ENCODE measurements around the gene NLRP8.
"Not testable (repeated sequence)": the region's sequence is repeated elsewhere in the genome, so short reads cannot be mapped to it uniquely, and the experiment has no call there.

The NLRP8 gene

DNA sequence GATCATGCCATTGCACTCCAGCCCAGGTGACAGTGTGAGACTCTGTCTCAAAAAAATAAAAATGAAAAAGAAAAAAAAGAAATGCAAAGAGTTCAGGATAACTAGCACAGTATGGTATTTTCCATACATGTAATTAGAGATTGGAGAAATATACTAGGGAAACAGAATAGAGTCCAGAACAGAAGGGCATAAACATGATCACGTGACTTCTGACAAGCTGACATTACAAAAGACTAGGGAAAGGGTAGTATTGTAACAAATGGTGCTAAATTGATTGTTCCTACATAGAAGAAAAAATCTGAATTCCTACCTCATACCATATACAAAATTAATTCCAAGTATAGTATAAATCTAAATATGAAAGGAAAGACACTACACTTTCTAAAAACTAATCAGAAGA, 37.6 kb downstream of the NLRP8 start:
- no peak for DNase-seq
- H3K4me1 ChIP-seq, result no peaks in the 10 kb centered on the region
- TF ChIP-seq, protein P1, sequence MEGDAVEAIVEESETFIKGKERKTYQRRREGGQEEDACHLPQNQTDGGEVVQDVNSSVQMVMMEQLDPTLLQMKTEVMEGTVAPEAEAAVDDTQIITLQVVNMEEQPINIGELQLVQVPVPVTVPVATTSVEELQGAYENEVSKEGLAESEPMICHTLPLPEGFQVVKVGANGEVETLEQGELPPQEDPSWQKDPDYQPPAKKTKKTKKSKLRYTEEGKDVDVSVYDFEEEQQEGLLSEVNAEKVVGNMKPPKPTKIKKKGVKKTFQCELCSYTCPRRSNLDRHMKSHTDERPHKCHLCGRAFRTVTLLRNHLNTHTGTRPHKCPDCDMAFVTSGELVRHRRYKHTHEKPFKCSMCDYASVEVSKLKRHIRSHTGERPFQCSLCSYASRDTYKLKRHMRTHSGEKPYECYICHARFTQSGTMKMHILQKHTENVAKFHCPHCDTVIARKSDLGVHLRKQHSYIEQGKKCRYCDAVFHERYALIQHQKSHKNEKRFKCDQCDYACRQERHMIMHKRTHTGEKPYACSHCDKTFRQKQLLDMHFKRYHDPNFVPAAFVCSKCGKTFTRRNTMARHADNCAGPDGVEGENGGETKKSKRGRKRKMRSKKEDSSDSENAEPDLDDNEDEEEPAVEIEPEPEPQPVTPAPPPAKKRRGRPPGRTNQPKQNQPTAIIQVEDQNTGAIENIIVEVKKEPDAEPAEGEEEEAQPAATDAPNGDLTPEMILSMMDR (IDR thresholded peaks at IDR 0.05; ENCODE audit: low read depth, low read length), result no peak
- no peaks in the 10 kb centered on the region for H3K9me3 ChIP-seq
- no peak overlapping the region for H3K4me3 ChIP-seq (ENCODE audit: low read depth, low read length)
- H3K36me3 ChIP-seq, result no peaks in the 10 kb centered on the region
- no peaks in the 10 kb centered on the region for H3K27me3 ChIP-seq

DNA sequence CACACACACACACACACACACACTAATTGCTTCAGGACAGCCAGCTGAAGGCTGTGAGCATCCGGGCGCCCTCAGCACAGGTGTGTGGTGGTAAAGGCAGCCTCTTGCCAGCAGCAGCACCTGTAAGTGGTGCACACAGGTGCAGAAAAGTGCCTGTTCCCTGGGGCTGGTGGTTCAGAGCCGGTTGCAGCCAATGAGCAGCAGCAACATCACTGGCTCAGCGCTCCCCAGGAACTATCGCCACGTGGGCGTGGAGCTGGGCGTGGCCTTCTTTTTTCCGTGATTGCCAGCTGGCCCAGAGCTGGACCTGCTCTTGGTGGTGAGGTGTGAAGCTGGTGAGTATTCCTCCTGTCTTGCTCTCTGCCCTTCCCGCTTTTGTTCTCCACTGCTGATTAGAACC, 38.9 kb downstream of the NLRP8 start, which contains the start of gene NLRP5:
NLRP5 (plus strand) TSS at position 289 of the 400 bp plus-strand sequence.
- Histone ChIP-seq H3K36me3 (no peaks in the 10 kb centered on the region), H3K4me3 (ENCODE audit: low read depth, low read length) (no peak within 1 kb of the TSS), H3K9me3 (no peaks in the 10 kb centered on the region), H3K4me1 (no peaks in the 10 kb centered on the region), H3K27me3 (no peaks in the 10 kb centered on the region)
- DNase-seq, result no peak
- TF ChIP-seq, protein P1 (IDR thresholded peaks at IDR 0.05; ENCODE audit: low read depth, low read length), result no peak

DNA sequence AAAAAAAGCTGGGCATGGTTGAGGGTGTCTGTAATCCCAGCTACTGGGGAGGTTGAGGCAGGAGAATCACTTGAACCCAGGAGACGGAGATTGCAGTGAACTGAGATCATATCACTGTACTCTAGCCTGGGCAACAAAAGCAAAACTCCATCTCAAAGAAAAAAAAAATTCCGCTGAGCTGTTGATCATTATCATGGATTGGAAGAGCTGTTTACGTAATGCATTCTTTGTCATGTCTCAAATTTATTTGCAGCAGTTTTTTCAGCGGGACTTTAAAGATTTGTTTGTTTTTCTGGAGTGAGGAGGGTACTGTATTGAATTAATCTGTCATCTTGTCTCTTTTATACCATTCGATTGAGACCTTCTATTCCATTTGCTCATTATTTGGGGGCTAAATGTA, 43.2 kb downstream of the NLRP8 start:
- TF ChIP-seq, protein P1 (IDR thresholded peaks at IDR 0.05; ENCODE audit: low read depth, low read length), result no peak
- Histone ChIP-seq H3K4me3 (ENCODE audit: low read depth, low read length) (no peak overlapping the region), H3K27me3 (no peaks in the 10 kb centered on the region), H3K9me3 (0 out of 2 replicates have a peak, but pooled peaks cover 3% of the 10 kb centered on the region), H3K36me3 (no peaks in the 10 kb centered on the region), H3K4me1 (no peaks in the 10 kb centered on the region)
- no peak for DNase-seq

DNA sequence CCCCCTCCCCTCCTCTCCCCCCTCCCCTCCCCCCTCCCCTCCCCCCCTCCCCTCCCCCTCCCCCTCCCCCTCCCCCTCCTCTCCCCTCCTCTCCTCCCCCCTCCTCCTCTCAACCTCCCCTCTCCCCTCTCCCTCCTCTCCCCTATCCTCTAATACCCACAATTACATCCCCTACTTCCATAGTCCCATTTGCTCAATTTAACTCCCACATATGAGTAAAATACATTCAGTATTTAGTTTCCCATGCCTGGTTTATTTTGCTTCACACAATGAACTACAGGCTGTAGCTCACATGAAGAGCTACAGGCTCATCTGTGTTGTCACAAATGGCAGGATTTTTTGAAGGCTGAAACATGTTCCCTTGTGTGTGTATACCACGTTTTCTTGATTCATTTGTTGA, 45.9 kb downstream of the NLRP8 start:
- TF ChIP-seq, protein P1 (IDR thresholded peaks at IDR 0.05; ENCODE audit: low read depth, low read length), result no peak
- no peak for DNase-seq
- H3K27me3 ChIP-seq, result no peaks in the 10 kb centered on the region
- H3K36me3 ChIP-seq, result no peaks in the 10 kb centered on the region
- H3K9me3 ChIP-seq, result 0 out of 2 replicates have a peak, but pooled peaks cover 3% of the 10 kb centered on the region
- no peak overlapping the region for H3K4me3 ChIP-seq (ENCODE audit: low read depth, low read length)
- H3K4me1 ChIP-seq, result no peaks in the 10 kb centered on the region

DNA sequence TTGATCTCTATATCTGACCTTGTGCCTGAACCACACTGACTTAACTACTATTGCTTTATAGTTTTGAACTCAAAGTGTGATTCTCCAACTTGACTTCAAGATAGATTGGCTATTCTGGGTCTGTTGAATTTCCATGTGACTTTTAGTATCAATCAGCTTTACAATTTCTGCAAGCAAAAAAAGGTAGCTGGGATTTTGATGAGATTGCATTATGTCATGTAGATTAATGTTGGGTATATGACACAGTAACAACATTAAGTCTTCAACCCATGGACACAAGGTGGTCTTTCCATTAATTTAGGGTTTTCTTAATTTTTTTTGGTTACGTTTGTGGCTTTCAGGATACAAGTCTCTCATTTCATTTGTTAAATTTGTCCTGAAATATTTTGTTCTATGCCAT, 67.1 kb downstream of the NLRP8 start:
- TF ChIP-seq, protein P1 (IDR thresholded peaks at IDR 0.05; ENCODE audit: low read depth, low read length), result no peak
- DNase-seq, result no peak
- Histone ChIP-seq H3K4me1 (no peaks in the 10 kb centered on the region), H3K9me3 (no peaks in the 10 kb centered on the region; the same call in 1 of the 2 replicates), H3K36me3 (no peaks in the 10 kb centered on the region), H3K4me3 (ENCODE audit: low read depth, low read length) (no peak overlapping the region), H3K27me3 (peaks cover 34% of the 10 kb centered on the region)

DNA sequence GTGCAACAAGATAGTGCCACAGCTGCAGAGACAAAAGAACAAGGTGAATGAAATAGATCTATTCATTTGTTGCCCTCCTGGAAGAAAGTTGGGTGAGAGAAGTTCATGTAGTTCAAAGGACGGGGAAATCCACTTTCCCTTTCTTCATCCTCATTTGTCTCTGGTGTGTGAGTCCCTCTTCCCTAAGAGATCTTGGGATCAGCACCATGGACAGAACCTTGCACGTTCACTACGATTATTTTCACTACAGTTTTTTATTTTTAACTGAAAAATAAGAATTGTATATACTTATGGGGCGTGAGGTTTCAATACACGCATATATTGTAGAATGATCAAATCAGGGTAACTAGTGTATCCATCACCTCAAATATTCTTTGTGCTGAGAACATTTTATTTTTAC, 68.1 kb downstream of the NLRP8 start:
- Histone ChIP-seq H3K36me3 (no peaks in the 10 kb centered on the region), H3K27me3 (peaks cover 34% of the 10 kb centered on the region), H3K4me1 (no peaks in the 10 kb centered on the region), H3K4me3 (ENCODE audit: low read depth, low read length) (no peak overlapping the region), H3K9me3 (no peaks in the 10 kb centered on the region; the same call in 1 of the 2 replicates)
- TF ChIP-seq, protein P1 (IDR thresholded peaks at IDR 0.05; ENCODE audit: low read depth, low read length), result no peak
- DNase-seq, result no peak

DNA sequence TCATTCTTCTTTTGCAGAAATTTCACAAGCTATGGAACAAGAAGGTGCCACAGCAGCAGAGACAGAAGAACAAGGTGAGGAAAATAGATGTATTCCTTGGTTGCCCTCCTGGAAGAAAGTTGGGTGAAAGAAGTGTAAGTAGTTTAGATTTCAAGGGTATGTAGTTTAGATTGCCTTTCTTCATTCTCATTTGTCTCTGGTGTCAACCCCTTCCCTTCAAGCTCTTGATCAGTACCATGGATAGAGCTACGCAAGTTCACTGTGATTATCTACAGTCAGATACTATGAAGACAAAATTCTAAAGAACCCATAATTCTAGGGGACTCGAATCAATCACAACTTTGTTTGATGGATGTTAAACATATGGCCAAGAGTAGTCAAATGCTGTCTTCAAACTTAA, 71.7 kb downstream of the NLRP8 start:
- not testable (repeated sequence) for H3K4me3 ChIP-seq (ENCODE audit: low read depth, low read length); H3K4me1 ChIP-seq; H3K36me3 ChIP-seq; DNase-seq; H3K9me3 ChIP-seq
- peaks cover 40% of the 10 kb centered on the region for H3K27me3 ChIP-seq

DNA sequence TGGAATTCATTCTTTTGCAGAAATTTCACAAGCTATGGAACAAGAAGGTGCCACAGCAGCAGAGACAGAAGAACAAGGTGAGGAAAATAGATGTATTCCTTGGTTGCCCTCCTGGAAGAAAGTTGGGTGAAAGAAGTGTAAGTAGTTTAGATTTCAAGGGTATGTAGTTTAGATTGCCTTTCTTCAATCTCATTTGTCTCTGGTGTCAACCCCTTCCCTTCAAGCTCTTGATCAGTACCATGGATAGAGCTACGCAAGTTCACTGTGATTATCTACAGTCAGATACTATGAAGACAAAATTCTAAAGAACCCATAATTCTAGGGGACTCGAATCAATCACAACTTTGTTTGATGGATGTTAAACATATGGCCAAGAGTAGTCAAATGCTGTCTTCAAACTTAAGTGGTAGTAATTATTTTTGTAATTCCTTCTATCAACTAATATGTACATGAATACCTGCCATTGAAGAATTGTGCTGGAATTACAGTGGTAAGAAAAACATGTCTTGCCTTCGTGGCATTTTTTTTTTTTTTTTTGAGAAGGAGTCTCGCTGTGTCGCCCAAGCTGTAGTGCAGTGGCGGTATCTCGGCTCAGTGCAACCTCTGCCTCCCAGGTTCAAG, 72.8 kb downstream of the NLRP8 start:
- not testable (repeated sequence) for H3K4me1 ChIP-seq; DNase-seq; H3K9me3 ChIP-seq; H3K4me3 ChIP-seq (ENCODE audit: low read depth, low read length); H3K36me3 ChIP-seq
- peaks cover 30% of the 10 kb centered on the region for H3K27me3 ChIP-seq
